HepG2 (cell line): ENCODE results near the gene NEURL1B. TPM values are rescaled to one million over a fixed set of nuclear protein-coding genes. Genes with fewer than 3 reads are reported as not detected.

Source experiments
- ATAC-seq: fragments of 200-7000 bp; cut with Tn5 transposase; 3 replicates; pipeline ENCODE4 v1.9.1; 2020; ENCODE audit warnings: mild to moderate bottlenecking, moderate library complexity
- BruUV-seq: library from RNA; stranded (reverse); fragments of 400-500 nt; replicated peaks from 2 replicates; lab custom pipeline; 2021; lab: Mats Ljungman, UMichigan
- CTCF ChIA-PET: fragments of 300-600 bp; formaldehyde crosslinking; extraction: SDS; loops from one replicate; lab custom pipeline; 2021; ENCODE audit warnings: low total read pairs, inconsistent platforms, low intra/inter-chr PET ratio; lab: Yijun Ruan, JAX
- POLR2A ChIA-PET: fragments of 350-600 bp; sonication (Branson Sonifier 250); formaldehyde crosslinking; loops from one replicate; lab custom pipeline; 2020; ENCODE audit warnings: antibody characterized with exemption, inconsistent platforms; lab: Yijun Ruan, JAX
- DNase-seq: peaks from one replicate; pipeline ENCODE4 v3.0.0-alpha.2; 2015; ENCODE audit warnings: low spot score
- FAIRE-seq: peaks from 3 replicates; lab custom pipeline; 2011; peaks lifted over from hg19 to GRCh38; lab: Jason Lieb, UNC
- H2AFZ ChIP-seq: one replicate; pipeline ENCODE4 v1.6.1; 2011; ENCODE audit warnings: low read length, inconsistent platforms
- H3K27ac ChIP-seq: fragments of 300-600 bp; 3 replicates; pipeline ENCODE4 v1.8.0; 2011; ENCODE audit warnings: mixed run types, mild to moderate bottlenecking, mixed read lengths, low read length, inconsistent platforms; ENCODE audit not compliant: insufficient read depth; ENCODE audit errors: extremely low read length
- H3K27me3 ChIP-seq, 2 experiments: fragments of 200-600 bp in 1 of 2; 2 replicates in 1 of 2; 3 replicates in 1 of 2; pipeline versions ENCODE4 v1.6.0 to v1.8.0; 2011; ENCODE audit warnings: low read length in 2 of 2, mild to moderate bottlenecking in 2 of 2, moderate library complexity in 2 of 2, inconsistent platforms in 1 of 2; ENCODE audit not compliant: insufficient read depth in 2 of 2, control insufficient read depth in 1 of 2
- H3K36me3 ChIP-seq, 2 experiments: fragments of 200-600 bp in 1 of 2; replicated peaks in 1 of 2; 2 replicates in 1 of 2; 3 replicates in 1 of 2; pipeline versions ENCODE4 v1.5.1 to v1.8.0; 2011; ENCODE audit warnings: low read length in 2 of 2, inconsistent platforms in 1 of 2; ENCODE audit not compliant: insufficient read depth in 2 of 2, control insufficient read depth in 1 of 2
- H3K4me1 ChIP-seq: 2 replicates; pipeline ENCODE4 v1.5.1; 2012; ENCODE audit warnings: low read length, inconsistent platforms; ENCODE audit not compliant: insufficient read depth
- H3K4me2 ChIP-seq: 2 replicates; pipeline ENCODE4 v1.6.0; 2011; ENCODE audit warnings: low read depth, low read length, inconsistent platforms
- H3K4me3 ChIP-seq, 3 experiments: fragments of 200-600 bp in 1 of 3; sonication (generic), shearing (Covaris generic) in 1 of 3; replicated peaks in 1 of 3; 2 replicates each; pipeline ENCODE4 v1.5.1; 2011 to 2016; ENCODE audit warnings: low read length in 3 of 3, inconsistent platforms in 2 of 3, low read depth in 2 of 3, mild to moderate bottlenecking in 2 of 3, control low read depth in 1 of 3, mixed read lengths in 1 of 3; ENCODE audit not compliant: insufficient read depth in 1 of 3
- H3K79me2 ChIP-seq: one replicate; pipeline ENCODE4 v1.6.1; 2011; ENCODE audit warnings: low read length, inconsistent platforms; ENCODE audit not compliant: insufficient read depth
- H3K9ac ChIP-seq: 2 replicates; pipeline ENCODE4 v1.6.0; 2011; ENCODE audit warnings: mild to moderate bottlenecking, low read depth, low read length, inconsistent platforms; ENCODE audit not compliant: insufficient read depth
- H3K9me3 ChIP-seq: 2 replicates; pipeline ENCODE4 v1.5.1; 2012; ENCODE audit warnings: mild to moderate bottlenecking, low read length
- H4K20me1 ChIP-seq: 2 replicates; pipeline ENCODE4 v1.6.0; 2011; ENCODE audit warnings: inconsistent platforms, mild to moderate bottlenecking, low read length, moderate library complexity; ENCODE audit not compliant: insufficient read depth
- GFI1 ChIP-seq: sonication (generic); formaldehyde crosslinking; IDR thresholded peaks from 2 replicates; pipeline ENCODE4 v1.5.0; 2020; ENCODE audit warnings: missing genetic modification reagents, mild to moderate bottlenecking, borderline replicate concordance
- HES4 ChIP-seq: sonication (generic); formaldehyde crosslinking; IDR thresholded peaks from 2 replicates; pipeline ENCODE4 v1.9.0; 2021; ENCODE audit warnings: mild to moderate bottlenecking, missing genetic modification reagents, borderline replicate concordance
- RFXANK ChIP-seq: IDR thresholded peaks from 2 replicates; pipeline ENCODE4 v1.6.1; 2016
- SP2 ChIP-seq: sonication (generic); formaldehyde crosslinking; IDR thresholded peaks from 2 replicates; pipeline ENCODE4 v1.5.1; 2020; ENCODE audit warnings: mild to moderate bottlenecking, missing genetic modification reagents
- SYNCRIP ChIP-seq: fragments of 200-400 bp; formaldehyde crosslinking; IDR thresholded peaks from 2 replicates; pipeline ENCODE4 v1.6.1; 2018; ENCODE audit warnings: mild to moderate bottlenecking, low read depth, low read length; ENCODE audit not compliant: insufficient read depth
- TAF15 ChIP-seq: fragments of 200-400 bp; formaldehyde crosslinking; IDR thresholded peaks from one replicate; pipeline ENCODE4 v1.6.1; 2018; ENCODE audit warnings: mild to moderate bottlenecking, low read depth, low read length; ENCODE audit not compliant: poor library complexity, severe bottlenecking
- ZNF704 ChIP-seq: sonication (generic); formaldehyde crosslinking; IDR thresholded peaks from 2 replicates; pipeline ENCODE4 v1.8.1; 2023; ENCODE audit warnings: mild to moderate bottlenecking, inconsistent platforms, moderate library complexity, missing genetic modification reagents, borderline replicate concordance
- ZNF713 ChIP-seq: sonication (generic); formaldehyde crosslinking; IDR thresholded peaks from 2 replicates; pipeline ENCODE4 v1.4.0; 2020; ENCODE audit warnings: mild to moderate bottlenecking, missing genetic modification reagents
- WGBS: methylation state at CpG from one replicate; pipeline ENCODE4 v1.1.6; 2017; ENCODE audit warnings: low lambda C conversion rate; 5-methylcytosine and 5-hydroxymethylcytosine counted together
- in situ Hi-C: cut with HindIII; loops from 2 replicates; pipeline ENCODE4 v1.10.0; 2017; ENCODE audit warnings: low pct_unique_long_range_greater_than_20kb; ENCODE audit not compliant: extremely low pct_ligation_motif_present
- intact Hi-C: fragments of 100-400 bp; cut with micrococcal nuclease; formaldehyde crosslinking; loops from one replicate; pipeline ENCODE4 v1.10.0; 2022; ENCODE audit not compliant: unreplicated experiment
- polyA plus RNA-seq, 8 experiments: library from polyadenylated mRNA; depleted of rRNA in 3 of 8; stranded (reverse) in 7 of 8; unstranded in 1 of 8; fragments of >200 nt; fragmentation: Illumina TruSeq in 4 of 8; extraction: Trizol in 4 of 8; gene quantifications; 2 replicates each; pipeline versions ENCODE4 v1.2.1 to v1.2.3, GENCODE V29; 2011 to 2016; ENCODE audit warnings: low read depth in 4 of 8, missing spikeins in 1 of 8, mixed read lengths in 1 of 8; ENCODE audit not compliant: insufficient read depth in 1 of 8
- total RNA-seq, 5 experiments: library from RNA; depleted of rRNA; stranded (reverse); fragments of >200 nt; fragmentation: Illumina TruSeq; extraction: Trizol; gene quantifications; 2 replicates each; pipeline ENCODE4 v1.2.3, GENCODE V29; 2016; ENCODE audit warnings: low read depth in 1 of 5

Gene NEURL1B
- total and polyA plus RNA-seq, 2 of the 13 experiments (the other 11 are each of a cell fraction or from before 2014, with no cell fraction given), result 0.09 to 0.13 TPM

GRCh38 chr5:172638209-172638768, 2.8 kb upstream of the NEURL1B start:
- Histone ChIP-seq H3K79me2 (no peaks in the 10 kb centered on the region), H3K9ac (no peak overlapping the region), H4K20me1 (no peaks in the 10 kb centered on the region), H3K27me3 (peaks cover 0 to 22% of the 10 kb centered on the region in 2 experiments; a peak in 3 of 5 replicates), H3K4me3 (no peak overlapping the region), H3K4me2 (no peak overlapping the region), H3K27ac (no peak overlapping the region), H3K9me3 (no peaks in the 10 kb centered on the region), H3K4me1 (peaks cover 9% of the 10 kb centered on the region), H2AFZ (no peak overlapping the region), H3K36me3 (no peaks in the 10 kb centered on the region)
- no peak for TF ChIP-seq HES4 (CRISPR knock-in tag)
- TF ChIP-seq ZNF704, result no peak
- TF ChIP-seq ZNF713 (CRISPR knock-in tag), result no peak
- TF ChIP-seq RFXANK (CRISPR knock-in tag), result no peak
- no peak for TF ChIP-seq GFI1 (CRISPR knock-in tag)
- no peak for TF ChIP-seq TAF15
- no peak for TF ChIP-seq SYNCRIP
- TF ChIP-seq SP2 (CRISPR knock-in tag), result no peak
- ChIA-PET CTCF (no interaction called here), POLR2A (no interaction called here)
- ATAC-seq (no peak), FAIRE-seq (no peak), DNase-seq (no peak)
- BruUV-seq, result no TSS peak
- in situ Hi-C loops (no loop called here), intact Hi-C loops (no loop called here)
- 7% methylated on average over 3 of the region's 3 CpGs for WGBS
